HEK293 (cell line): ENCODE data around the gene CTBP2.

ENCODE experiments used
- GLIS1 ChIP-seq: fragments of 450-650 bp; formaldehyde crosslinking; IDR thresholded peaks from 2 replicates; pipeline ENCODE4 v1.5.1; 2016; ENCODE audit warnings: missing biosample characterization, missing genetic modification characterization
- OVOL3 ChIP-seq: fragments of 450-650 bp; formaldehyde crosslinking; IDR thresholded peaks from 2 replicates; pipeline ENCODE4 v1.5.1; 2016; ENCODE audit warnings: missing biosample characterization, missing genetic modification characterization
- ZEB2 ChIP-seq: fragments of 450-650 bp; formaldehyde crosslinking; IDR thresholded peaks from 2 replicates; pipeline ENCODE4 v1.5.1; 2016; ENCODE audit warnings: missing biosample characterization, missing genetic modification characterization
- ZFP3 ChIP-seq: fragments of 450-650 bp; formaldehyde crosslinking; IDR thresholded peaks from 2 replicates; pipeline ENCODE4 v1.5.1; 2016; ENCODE audit warnings: low read depth, missing biosample characterization, missing genetic modification characterization
- ZFP37 ChIP-seq: fragments of 450-650 bp; formaldehyde crosslinking; IDR thresholded peaks from 2 replicates; pipeline ENCODE4 v1.5.1; 2016; ENCODE audit warnings: missing biosample characterization, missing genetic modification characterization
- ZNF133 ChIP-seq: fragments of 450-650 bp; formaldehyde crosslinking; IDR thresholded peaks from 2 replicates; pipeline ENCODE4 v1.5.1; 2016; ENCODE audit warnings: missing biosample characterization, missing genetic modification characterization
- ZNF174 ChIP-seq: fragments of 450-650 bp; formaldehyde crosslinking; IDR thresholded peaks from 2 replicates; pipeline ENCODE4 v1.5.0; 2017; ENCODE audit warnings: missing biosample characterization, mild to moderate bottlenecking, missing genetic modification characterization
- ZNF335 ChIP-seq: fragments of 450-650 bp; formaldehyde crosslinking; conservative IDR thresholded peaks from 2 replicates; pipeline ENCODE4 v1.5.1; 2016; ENCODE audit warnings: missing biosample characterization, missing genetic modification characterization
- ZNF549 ChIP-seq: fragments of 450-650 bp; IDR thresholded peaks from 2 replicates; pipeline ENCODE4 v1.5.1; 2018; ENCODE audit warnings: missing biosample characterization, missing genetic modification characterization, mild to moderate bottlenecking, inconsistent platforms, moderate library complexity
- TF ChIP-seq, protein P1 (sequence below): fragments of 450-650 bp; formaldehyde crosslinking; IDR thresholded peaks from 2 replicates; pipeline ENCODE4 v1.5.1; 2016; ENCODE audit warnings: missing biosample characterization, missing genetic modification characterization
- TF ChIP-seq, protein P2 (sequence below): fragments of 450-650 bp; formaldehyde crosslinking; IDR thresholded peaks from 2 replicates; pipeline ENCODE4 v1.5.1; 2016; ENCODE audit warnings: missing biosample characterization, missing genetic modification characterization
- TF ChIP-seq, protein P3 (sequence below): fragments of 450-650 bp; formaldehyde crosslinking; IDR thresholded peaks from 2 replicates; pipeline ENCODE4 v1.5.1; 2016; ENCODE audit warnings: missing biosample characterization, missing genetic modification characterization, borderline replicate concordance
- TF ChIP-seq, protein P4 (sequence below): fragments of 450-650 bp; formaldehyde crosslinking; IDR thresholded peaks from 2 replicates; pipeline ENCODE4 v1.5.1; 2017; ENCODE audit warnings: missing biosample characterization, missing genetic modification characterization

DNA sequence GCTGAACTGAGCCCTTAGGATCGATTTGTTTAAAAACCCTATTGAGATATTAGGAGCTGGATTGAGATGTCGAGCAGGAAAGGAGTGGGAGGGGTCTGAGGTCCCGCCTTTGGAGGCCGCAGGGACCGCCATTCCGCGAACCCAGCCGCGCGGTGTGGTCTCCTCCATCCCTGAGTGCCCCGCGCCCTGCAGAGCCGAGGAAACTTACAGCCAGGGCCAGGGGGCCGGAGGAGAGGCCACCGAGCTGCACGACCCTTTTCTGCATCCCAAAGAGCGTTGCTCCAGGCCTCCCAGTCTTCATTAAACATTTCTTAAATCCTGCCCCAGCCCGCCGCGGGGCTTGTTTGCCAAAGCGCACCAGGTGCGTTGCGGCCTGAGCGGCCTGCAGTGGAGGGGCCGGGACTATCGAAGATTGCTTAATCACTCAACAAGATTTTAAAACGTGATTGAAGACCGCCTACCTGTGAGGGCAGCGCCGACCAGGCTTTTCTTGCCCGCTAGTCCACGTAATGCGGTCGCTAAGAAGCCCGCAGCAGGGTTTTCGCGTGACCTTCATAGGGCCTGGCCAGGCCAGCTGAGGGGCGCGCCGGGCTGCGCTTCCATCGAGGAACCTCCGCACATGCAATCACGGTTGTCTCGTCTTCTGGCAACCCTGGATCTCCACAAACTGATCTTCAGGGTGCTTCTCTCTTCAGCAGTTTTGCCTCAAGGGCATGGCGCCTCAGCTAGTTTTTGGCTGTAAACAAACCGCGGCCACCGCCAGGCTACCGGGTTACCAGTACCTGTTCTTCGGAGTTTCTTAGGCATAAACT is 2.0 kb upstream of the CTBP2 start:
- no peak for TF ChIP-seq ZNF174 (tag by site-specific recombination)
- TF ChIP-seq GLIS1 (tag by site-specific recombination), result no peak
- no peak for TF ChIP-seq OVOL3
- TF ChIP-seq, protein P1, sequence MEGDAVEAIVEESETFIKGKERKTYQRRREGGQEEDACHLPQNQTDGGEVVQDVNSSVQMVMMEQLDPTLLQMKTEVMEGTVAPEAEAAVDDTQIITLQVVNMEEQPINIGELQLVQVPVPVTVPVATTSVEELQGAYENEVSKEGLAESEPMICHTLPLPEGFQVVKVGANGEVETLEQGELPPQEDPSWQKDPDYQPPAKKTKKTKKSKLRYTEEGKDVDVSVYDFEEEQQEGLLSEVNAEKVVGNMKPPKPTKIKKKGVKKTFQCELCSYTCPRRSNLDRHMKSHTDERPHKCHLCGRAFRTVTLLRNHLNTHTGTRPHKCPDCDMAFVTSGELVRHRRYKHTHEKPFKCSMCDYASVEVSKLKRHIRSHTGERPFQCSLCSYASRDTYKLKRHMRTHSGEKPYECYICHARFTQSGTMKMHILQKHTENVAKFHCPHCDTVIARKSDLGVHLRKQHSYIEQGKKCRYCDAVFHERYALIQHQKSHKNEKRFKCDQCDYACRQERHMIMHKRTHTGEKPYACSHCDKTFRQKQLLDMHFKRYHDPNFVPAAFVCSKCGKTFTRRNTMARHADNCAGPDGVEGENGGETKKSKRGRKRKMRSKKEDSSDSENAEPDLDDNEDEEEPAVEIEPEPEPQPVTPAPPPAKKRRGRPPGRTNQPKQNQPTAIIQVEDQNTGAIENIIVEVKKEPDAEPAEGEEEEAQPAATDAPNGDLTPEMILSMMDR (tag by site-specific recombination), result no peak
- no peak for TF ChIP-seq ZFP37
- TF ChIP-seq, protein P2, sequence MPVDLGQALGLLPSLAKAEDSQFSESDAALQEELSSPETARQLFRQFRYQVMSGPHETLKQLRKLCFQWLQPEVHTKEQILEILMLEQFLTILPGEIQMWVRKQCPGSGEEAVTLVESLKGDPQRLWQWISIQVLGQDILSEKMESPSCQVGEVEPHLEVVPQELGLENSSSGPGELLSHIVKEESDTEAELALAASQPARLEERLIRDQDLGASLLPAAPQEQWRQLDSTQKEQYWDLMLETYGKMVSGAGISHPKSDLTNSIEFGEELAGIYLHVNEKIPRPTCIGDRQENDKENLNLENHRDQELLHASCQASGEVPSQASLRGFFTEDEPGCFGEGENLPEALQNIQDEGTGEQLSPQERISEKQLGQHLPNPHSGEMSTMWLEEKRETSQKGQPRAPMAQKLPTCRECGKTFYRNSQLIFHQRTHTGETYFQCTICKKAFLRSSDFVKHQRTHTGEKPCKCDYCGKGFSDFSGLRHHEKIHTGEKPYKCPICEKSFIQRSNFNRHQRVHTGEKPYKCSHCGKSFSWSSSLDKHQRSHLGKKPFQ (tag by site-specific recombination), result no peak
- TF ChIP-seq ZNF133 (tag by site-specific recombination), result no peak
- TF ChIP-seq, protein P3, sequence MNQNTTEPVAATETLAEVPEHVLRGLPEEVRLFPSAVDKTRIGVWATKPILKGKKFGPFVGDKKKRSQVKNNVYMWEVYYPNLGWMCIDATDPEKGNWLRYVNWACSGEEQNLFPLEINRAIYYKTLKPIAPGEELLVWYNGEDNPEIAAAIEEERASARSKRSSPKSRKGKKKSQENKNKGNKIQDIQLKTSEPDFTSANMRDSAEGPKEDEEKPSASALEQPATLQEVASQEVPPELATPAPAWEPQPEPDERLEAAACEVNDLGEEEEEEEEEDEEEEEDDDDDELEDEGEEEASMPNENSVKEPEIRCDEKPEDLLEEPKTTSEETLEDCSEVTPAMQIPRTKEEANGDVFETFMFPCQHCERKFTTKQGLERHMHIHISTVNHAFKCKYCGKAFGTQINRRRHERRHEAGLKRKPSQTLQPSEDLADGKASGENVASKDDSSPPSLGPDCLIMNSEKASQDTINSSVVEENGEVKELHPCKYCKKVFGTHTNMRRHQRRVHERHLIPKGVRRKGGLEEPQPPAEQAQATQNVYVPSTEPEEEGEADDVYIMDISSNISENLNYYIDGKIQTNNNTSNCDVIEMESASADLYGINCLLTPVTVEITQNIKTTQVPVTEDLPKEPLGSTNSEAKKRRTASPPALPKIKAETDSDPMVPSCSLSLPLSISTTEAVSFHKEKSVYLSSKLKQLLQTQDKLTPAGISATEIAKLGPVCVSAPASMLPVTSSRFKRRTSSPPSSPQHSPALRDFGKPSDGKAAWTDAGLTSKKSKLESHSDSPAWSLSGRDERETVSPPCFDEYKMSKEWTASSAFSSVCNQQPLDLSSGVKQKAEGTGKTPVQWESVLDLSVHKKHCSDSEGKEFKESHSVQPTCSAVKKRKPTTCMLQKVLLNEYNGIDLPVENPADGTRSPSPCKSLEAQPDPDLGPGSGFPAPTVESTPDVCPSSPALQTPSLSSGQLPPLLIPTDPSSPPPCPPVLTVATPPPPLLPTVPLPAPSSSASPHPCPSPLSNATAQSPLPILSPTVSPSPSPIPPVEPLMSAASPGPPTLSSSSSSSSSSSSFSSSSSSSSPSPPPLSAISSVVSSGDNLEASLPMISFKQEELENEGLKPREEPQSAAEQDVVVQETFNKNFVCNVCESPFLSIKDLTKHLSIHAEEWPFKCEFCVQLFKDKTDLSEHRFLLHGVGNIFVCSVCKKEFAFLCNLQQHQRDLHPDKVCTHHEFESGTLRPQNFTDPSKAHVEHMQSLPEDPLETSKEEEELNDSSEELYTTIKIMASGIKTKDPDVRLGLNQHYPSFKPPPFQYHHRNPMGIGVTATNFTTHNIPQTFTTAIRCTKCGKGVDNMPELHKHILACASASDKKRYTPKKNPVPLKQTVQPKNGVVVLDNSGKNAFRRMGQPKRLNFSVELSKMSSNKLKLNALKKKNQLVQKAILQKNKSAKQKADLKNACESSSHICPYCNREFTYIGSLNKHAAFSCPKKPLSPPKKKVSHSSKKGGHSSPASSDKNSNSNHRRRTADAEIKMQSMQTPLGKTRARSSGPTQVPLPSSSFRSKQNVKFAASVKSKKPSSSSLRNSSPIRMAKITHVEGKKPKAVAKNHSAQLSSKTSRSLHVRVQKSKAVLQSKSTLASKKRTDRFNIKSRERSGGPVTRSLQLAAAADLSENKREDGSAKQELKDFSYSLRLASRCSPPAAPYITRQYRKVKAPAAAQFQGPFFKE (tag by site-specific recombination), result no peak
- TF ChIP-seq ZNF549, result no peak
- TF ChIP-seq, protein P4, sequence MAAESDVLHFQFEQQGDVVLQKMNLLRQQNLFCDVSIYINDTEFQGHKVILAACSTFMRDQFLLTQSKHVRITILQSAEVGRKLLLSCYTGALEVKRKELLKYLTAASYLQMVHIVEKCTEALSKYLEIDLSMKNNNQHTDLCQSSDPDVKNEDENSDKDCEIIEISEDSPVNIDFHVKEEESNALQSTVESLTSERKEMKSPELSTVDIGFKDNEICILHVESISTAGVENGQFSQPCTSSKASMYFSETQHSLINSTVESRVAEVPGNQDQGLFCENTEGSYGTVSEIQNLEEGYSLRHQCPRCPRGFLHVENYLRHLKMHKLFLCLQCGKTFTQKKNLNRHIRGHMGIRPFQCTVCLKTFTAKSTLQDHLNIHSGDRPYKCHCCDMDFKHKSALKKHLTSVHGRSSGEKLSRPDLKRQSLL (tag by site-specific recombination), result no peak
- TF ChIP-seq ZFP3 (tag by site-specific recombination), result no peak
- TF ChIP-seq ZNF335 (tag by site-specific recombination), result no peak
- TF ChIP-seq ZEB2 (tag by site-specific recombination), result no peak
